ENCODE measurements around the gene MIER3. TPM values are rescaled to one million over a fixed set of nuclear protein-coding genes. Genes with fewer than 3 reads are reported as not detected.
A peak's percentile ranks its signal among the peaks of the same experiment; 100 is the strongest.

Gene MIER3
- total RNA-seq, 1 donor from 2014 or later: 45.5 TPM

GRCh38 chr5:56922922-56923321 lies 29.0 kb downstream of the MIER3 start:
- Mint-ChIP-seq H3K36me3 (ENCODE audit: insufficient read depth) (peaks cover 56% of the 10 kb centered on the region), H3K4me3 (ENCODE audit: low read depth) (no peak overlapping the region), H3K4me1 (ENCODE audit: low read depth) (peaks cover 5% of the 10 kb centered on the region), H3K27me3 (no peaks in the 10 kb centered on the region), H3K27ac (no peak overlapping the region), H3K9me3 (ENCODE audit: low read depth) (peaks cover 19% of the 10 kb centered on the region)
- TF ChIP-seq CTCF (IDR thresholded peaks at IDR 0.05; ENCODE audit: unreplicated experiment): no peak
- DNase-seq (ENCODE audit: low spot score, unreplicated experiment): no peak

GRCh38 chr5:56919942-56920662 lies 31.8 kb downstream of the MIER3 start:
- no peak overlapping the region for H3K27ac Mint-ChIP-seq
- TF ChIP-seq CTCF (IDR thresholded peaks at IDR 0.05; ENCODE audit: unreplicated experiment): no peak
- peaks cover 7% of the 10 kb centered on the region for H3K4me1 Mint-ChIP-seq (ENCODE audit: low read depth)
- H3K4me3 Mint-ChIP-seq (ENCODE audit: low read depth): no peak overlapping the region
- no peak for DNase-seq (ENCODE audit: low spot score, unreplicated experiment)
- no peaks in the 10 kb centered on the region for H3K27me3 Mint-ChIP-seq
- H3K36me3 Mint-ChIP-seq (ENCODE audit: insufficient read depth): peaks cover 33% of the 10 kb centered on the region
- peaks cover 6% of the 10 kb centered on the region for H3K9me3 Mint-ChIP-seq (ENCODE audit: low read depth)

DNA sequence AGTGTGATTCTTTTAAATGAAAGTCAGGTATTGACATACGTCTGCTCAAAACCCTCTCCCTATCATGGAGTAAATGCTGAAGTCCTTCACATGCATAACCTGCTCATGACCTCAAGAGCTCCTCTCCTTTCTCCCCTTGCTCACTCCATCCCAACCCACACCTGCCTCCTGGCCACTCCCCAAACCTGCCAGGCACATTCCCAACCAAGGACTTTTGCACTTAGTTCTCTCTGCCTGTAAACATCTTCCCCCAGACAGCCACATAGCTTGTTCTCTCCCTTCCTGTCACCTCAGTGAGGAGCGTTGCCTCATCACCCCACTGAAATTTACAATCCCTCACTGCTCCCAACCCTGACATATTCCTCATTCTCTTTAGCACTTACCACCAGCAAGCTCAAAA lies 33.9 kb downstream of the MIER3 start:
- DNase-seq (ENCODE audit: low spot score, unreplicated experiment): no peak
- Mint-ChIP-seq H3K4me1 (ENCODE audit: low read depth) (peaks cover 7% of the 10 kb centered on the region), H3K36me3 (ENCODE audit: insufficient read depth) (peaks cover 19% of the 10 kb centered on the region), H3K4me3 (ENCODE audit: low read depth) (no peak overlapping the region), H3K9me3 (ENCODE audit: low read depth) (no peaks in the 10 kb centered on the region), H3K27me3 (no peaks in the 10 kb centered on the region), H3K27ac (peak overlapping the region; percentile 18)
- no peak for TF ChIP-seq CTCF (IDR thresholded peaks at IDR 0.05; ENCODE audit: unreplicated experiment)

GRCh38 chr5:56917534-56917933 lies 34.4 kb downstream of the MIER3 start:
- TF ChIP-seq CTCF (IDR thresholded peaks at IDR 0.05; ENCODE audit: unreplicated experiment): no peak
- Mint-ChIP-seq H3K36me3 (ENCODE audit: insufficient read depth) (peaks cover 16% of the 10 kb centered on the region), H3K4me3 (ENCODE audit: low read depth) (no peak overlapping the region), H3K27me3 (no peaks in the 10 kb centered on the region), H3K4me1 (ENCODE audit: low read depth) (peaks cover 7% of the 10 kb centered on the region), H3K27ac (peak overlapping the region; percentile 18), H3K9me3 (ENCODE audit: low read depth) (no peaks in the 10 kb centered on the region)
- no peak for DNase-seq (ENCODE audit: low spot score, unreplicated experiment)

- peaks cover 4% of the 10 kb centered on the region for H3K36me3 Mint-ChIP-seq (ENCODE audit: insufficient read depth)
- DNase-seq (ENCODE audit: low spot score, unreplicated experiment): no peak
- no peaks in the 10 kb centered on the region for H3K27me3 Mint-ChIP-seq
- H3K4me1 Mint-ChIP-seq (ENCODE audit: low read depth): peaks cover 19% of the 10 kb centered on the region
- H3K9me3 Mint-ChIP-seq (ENCODE audit: low read depth): no peaks in the 10 kb centered on the region
- TF ChIP-seq CTCF (IDR thresholded peaks at IDR 0.05; ENCODE audit: unreplicated experiment): no peak
- no peak overlapping the region for H3K4me3 Mint-ChIP-seq (ENCODE audit: low read depth)
- no peak overlapping the region for H3K27ac Mint-ChIP-seq
Observed at GRCh38 chr5:56914678-56915077, 37.2 kb downstream of the MIER3 start.

Measured in progenitor cell of endocrine pancreas (in vitro differentiated cells).